GM08714 (cell line): ENCODE results near the gene SOCS3.

Experiments used
- H3K4me3 ChIP-seq: fragments of 200-500 bp; sonication (Bioruptor generic); 2 replicates; pipeline ENCODE4 v1.5.1; 2014; ENCODE audit warnings: mild to moderate bottlenecking, low read length, inconsistent platforms
- ZNF274 ChIP-seq: IDR thresholded peaks from 2 replicates; pipeline ENCODE4 v1.6.1; 2012; ENCODE audit warnings: mild to moderate bottlenecking, low read depth, low read length

Gene SOCS3

GRCh38 chr17:78396441-78397337 is 36.8 kb upstream of the SOCS3 start:
- TF ChIP-seq ZNF274 = no peak
- no peak overlapping the region for H3K4me3 ChIP-seq

DNA sequence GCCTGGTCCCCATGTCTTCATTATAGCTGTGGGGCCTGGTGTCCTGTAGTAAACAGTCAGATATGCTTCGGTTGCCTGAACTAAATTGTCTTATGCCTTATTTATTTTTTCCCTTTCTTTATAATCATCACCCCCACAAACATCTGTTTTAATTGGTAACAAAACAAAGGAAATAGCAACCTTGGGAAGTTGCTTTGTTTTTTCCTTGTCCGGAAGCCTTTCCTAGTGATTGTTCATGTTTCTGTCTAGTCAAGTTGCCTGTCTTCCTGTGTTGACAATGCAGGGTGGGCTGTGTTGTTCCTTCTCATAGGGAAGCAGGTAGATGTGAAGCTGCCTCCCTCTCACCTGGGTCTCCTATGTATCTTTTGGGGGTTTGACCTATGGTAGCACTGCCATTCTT is 35.3 kb upstream of the SOCS3 start:
- H3K4me3 ChIP-seq = no peak overlapping the region
- no peak for TF ChIP-seq ZNF274

DNA sequence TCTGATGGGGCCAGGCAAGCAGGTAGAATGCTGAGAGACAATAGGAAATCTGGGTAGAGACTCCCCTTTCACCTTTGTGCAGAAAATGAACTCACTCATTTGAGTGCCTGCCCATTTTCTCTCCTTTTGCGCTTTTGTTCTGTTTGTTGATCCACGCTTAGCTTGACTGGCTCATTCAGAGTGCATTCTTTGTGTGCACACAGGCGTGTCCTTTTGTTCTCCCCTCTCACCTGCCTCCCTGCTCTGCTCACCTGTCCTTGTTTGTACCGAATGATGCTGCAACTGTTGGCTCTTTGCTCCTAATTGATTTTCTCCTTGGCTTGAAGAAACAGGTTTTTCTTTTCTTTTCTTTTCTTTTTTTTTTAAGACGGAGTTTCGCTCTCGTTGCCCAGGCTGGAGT is 34.3 kb upstream of the SOCS3 start:
- no peak overlapping the region for H3K4me3 ChIP-seq
- no peak for TF ChIP-seq ZNF274

GRCh38 chr17:78393575-78393974 is 33.7 kb upstream of the SOCS3 start:
- TF ChIP-seq ZNF274 = no peak
- H3K4me3 ChIP-seq = no peak overlapping the region

DNA sequence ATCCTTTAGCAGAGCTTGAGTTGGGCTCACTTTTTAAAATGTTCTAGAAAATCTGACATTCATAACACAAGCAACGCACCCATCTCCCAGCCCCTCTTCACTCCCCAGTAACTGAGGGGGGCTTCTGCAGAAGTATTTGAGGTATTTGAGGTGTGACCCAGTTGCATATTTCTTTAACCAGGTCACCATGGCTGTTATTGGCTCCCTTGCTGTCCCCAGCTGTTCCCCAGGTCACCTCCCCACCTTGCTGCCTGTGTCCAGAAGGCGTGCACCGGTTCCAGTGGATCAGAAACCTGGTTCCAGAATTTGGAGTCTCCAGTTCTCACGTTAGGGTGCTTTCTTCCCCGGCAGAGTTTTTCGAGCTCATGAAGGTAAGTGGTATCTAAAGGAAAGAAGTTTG is 32.4 kb upstream of the SOCS3 start:
- no peak overlapping the region for H3K4me3 ChIP-seq

DNA sequence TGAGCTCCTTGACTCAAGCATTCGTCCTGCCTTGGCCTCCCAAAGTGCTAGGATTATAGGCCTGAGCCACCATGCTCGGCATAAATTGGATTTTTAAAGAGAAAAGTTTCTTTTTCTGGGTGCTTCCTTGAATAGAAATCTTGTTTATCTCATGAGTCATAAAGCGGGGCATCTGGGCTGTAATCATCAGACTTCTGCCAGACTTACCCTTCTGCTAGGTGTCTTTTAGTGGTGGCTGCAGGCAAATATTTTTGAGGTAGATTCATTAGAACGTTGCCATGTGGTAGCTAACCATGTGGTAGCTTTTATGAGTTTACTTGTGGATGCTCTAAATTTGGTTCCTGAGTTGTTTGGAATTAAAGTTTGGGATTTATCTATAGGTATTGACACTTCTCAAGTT is 32.0 kb upstream of the SOCS3 start:
- TF ChIP-seq ZNF274 = no peak
- no peak overlapping the region for H3K4me3 ChIP-seq

More for the DNA sequence above, 32.4 kb upstream of the SOCS3 start:
- no peak for TF ChIP-seq ZNF274

GRCh38 chr17:78391051-78391431 is 31.2 kb upstream of the SOCS3 start:
- no peak overlapping the region for H3K4me3 ChIP-seq
- TF ChIP-seq ZNF274 = no peak

- TF ChIP-seq ZNF274 = no peak
These were observed 30.6 kb upstream of the SOCS3 start for GRCh38 chr17:78390241-78391050.

GRCh38 chr17:78387977-78388941 is 28.4 kb upstream of the SOCS3 start:
- TF ChIP-seq ZNF274 = no peak
- peak overlapping the region; percentile 28; the same call in 1 of the 2 replicates for H3K4me3 ChIP-seq

More at GRCh38 chr17:78390241-78391050, 30.6 kb upstream of the SOCS3 start:
- H3K4me3 ChIP-seq = no peak overlapping the region

DNA sequence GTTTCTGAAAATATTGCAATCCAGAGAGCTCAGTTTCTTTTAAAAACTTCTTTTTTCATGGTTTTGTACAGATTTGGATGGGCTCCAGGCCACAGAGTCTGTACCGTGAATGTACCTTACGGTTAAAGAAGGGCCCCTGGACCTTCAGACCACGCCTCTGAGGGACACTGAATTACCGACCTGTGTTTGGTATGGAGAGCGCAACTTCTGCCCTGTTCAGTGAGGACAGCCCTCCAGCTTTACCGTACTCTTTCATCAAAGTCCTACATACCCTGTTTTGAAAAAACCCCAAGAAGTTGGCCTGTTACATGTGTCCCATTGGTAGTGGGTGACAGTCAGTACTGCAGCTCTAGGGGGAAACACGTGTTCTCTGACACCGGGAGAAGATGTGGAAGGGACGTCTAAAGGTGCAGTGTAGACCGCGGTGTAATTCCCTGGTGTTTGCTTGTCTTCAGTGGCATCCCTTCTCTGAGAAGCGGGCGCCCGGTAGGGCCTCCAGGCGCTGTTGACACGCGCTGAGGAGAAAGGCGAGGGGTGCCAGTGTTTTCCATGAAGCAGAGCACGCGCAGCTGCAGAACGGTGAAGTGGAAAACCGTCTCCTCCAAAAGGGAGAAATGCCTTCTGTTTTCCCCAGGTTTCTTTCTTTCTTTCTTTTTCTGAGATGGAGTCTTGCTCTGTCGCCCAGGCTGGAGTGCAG is 24.8 kb upstream of the SOCS3 start:
- no peak for TF ChIP-seq ZNF274
- H3K4me3 ChIP-seq = peak overlapping the region; percentile 9; the same call in 1 of the 2 replicates

- TF ChIP-seq ZNF274 = no peak
- peak overlapping the region; percentile 13; the same call in 1 of the 2 replicates for H3K4me3 ChIP-seq
These were observed 24.0 kb upstream of the SOCS3 start for GRCh38 chr17:78383725-78384471.

DNA sequence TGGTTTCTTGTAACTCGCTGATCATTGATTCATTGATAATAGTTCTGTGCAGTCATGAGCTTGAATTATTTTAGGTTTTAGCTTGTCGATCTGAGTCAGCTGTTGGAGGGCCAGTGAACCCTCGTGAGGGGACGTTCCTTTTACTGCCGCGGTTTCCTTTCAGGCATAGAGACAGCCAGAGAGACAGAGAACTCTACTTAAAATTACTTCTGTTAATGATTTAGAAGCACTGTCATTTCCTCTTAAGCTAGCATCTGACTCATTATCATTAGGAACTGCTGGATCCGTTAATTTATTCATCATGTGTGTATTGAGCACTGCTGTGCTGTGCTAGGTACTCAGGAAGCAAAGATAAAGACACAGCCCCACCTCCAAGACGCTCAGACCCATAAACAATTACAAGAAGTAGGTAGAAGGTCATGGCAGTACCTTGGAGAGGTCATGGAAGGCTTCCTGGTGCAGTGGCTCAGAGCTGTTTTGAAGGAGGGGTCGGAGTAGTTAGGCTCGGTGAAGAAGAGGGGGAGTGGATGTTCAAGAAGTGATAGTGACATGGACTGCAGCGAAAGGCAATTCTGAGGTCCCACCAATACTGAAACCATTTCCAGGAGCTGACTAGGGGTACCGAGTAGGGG is 21.8 kb upstream of the SOCS3 start:
- no peak for TF ChIP-seq ZNF274
- H3K4me3 ChIP-seq = peak overlapping the region; percentile 46; the same call in 1 of the 2 replicates
